ENCODE measurements around the gene UTS2B.

The UTS2B gene

GRCh38 chr3:191301782-191302411, 28.4 kb downstream of the UTS2B start:
- Histone ChIP-seq H3K9me3 (ENCODE audit: control insufficient read depth in 2 of 2, low read length in 2 of 2) (no peaks in the 10 kb centered on the region), H3K4me1 (ENCODE audit: control insufficient read depth, insufficient read depth, low read length) (no peaks in the 10 kb centered on the region), H3K27me3 (ENCODE audit: control insufficient read depth in 1 of 2, insufficient read depth in 2 of 2, low read length in 2 of 2) (no peaks in the 10 kb centered on the region), H3K36me3 (ENCODE audit: control insufficient read depth in 2 of 2, insufficient read depth in 2 of 2, low read length in 2 of 2) (no peaks in the 10 kb centered on the region), H3K9ac (ENCODE audit: low read length in 2 of 2) (no peak overlapping the region), H3K27ac (ENCODE audit: low read length) (no peak overlapping the region), H3K4me3 (ENCODE audit: low read length in 2 of 2) (no peak overlapping the region)

DNA sequence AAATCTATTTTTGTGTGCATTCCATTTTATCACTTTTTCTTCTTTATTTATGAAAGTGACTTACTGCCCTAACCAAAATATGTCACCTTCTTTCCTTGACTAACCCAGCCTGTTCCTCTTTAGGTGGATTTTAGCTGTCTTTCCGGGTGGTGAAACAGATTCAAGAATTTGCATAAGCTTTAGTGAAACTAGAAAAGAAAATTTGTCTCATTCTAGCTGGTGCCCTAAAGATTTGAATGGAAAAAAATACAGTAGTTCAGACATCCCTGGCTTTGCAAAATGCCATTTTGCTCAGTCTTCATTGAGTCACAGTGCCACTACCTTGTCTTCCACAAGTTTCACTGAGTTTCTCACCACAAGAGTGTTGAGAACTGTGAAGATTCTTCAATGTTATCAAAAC, 29.3 kb downstream of the UTS2B start:
- no peak overlapping the region for H3K4me3 ChIP-seq (ENCODE audit: low read length in 2 of 2)
- no peaks in the 10 kb centered on the region for H3K9me3 ChIP-seq (ENCODE audit: control insufficient read depth in 2 of 2, low read length in 2 of 2)
- H3K36me3 ChIP-seq (ENCODE audit: control insufficient read depth in 2 of 2, insufficient read depth in 2 of 2, low read length in 2 of 2): no peaks in the 10 kb centered on the region
- H3K27me3 ChIP-seq (ENCODE audit: control insufficient read depth in 1 of 2, insufficient read depth in 2 of 2, low read length in 2 of 2): no peaks in the 10 kb centered on the region
- H3K27ac ChIP-seq (ENCODE audit: low read length): no peak overlapping the region
- no peak overlapping the region for H3K9ac ChIP-seq (ENCODE audit: low read length in 2 of 2)
- H3K4me1 ChIP-seq (ENCODE audit: control insufficient read depth, insufficient read depth, low read length): no peaks in the 10 kb centered on the region

- H3K4me3 ChIP-seq (ENCODE audit: low read length in 2 of 2): no peak overlapping the region
- H3K27me3 ChIP-seq (ENCODE audit: control insufficient read depth in 1 of 2, insufficient read depth in 2 of 2, low read length in 2 of 2): no peaks in the 10 kb centered on the region
- no peak overlapping the region for H3K9ac ChIP-seq (ENCODE audit: low read length in 2 of 2)
- H3K4me1 ChIP-seq (ENCODE audit: control insufficient read depth, insufficient read depth, low read length): no peaks in the 10 kb centered on the region
- H3K9me3 ChIP-seq (ENCODE audit: control insufficient read depth in 2 of 2, low read length in 2 of 2): no peaks in the 10 kb centered on the region
- H3K27ac ChIP-seq (ENCODE audit: low read length): no peak overlapping the region
- H3K36me3 ChIP-seq (ENCODE audit: control insufficient read depth in 2 of 2, insufficient read depth in 2 of 2, low read length in 2 of 2): no peaks in the 10 kb centered on the region
Observed at GRCh38 chr3:191300422-191300821, 29.9 kb downstream of the UTS2B start.

GRCh38 chr3:191298846-191299245, 31.5 kb downstream of the UTS2B start:
- Histone ChIP-seq H3K9me3 (ENCODE audit: control insufficient read depth in 2 of 2, low read length in 2 of 2) (no peaks in the 10 kb centered on the region), H3K27me3 (ENCODE audit: control insufficient read depth in 1 of 2, insufficient read depth in 2 of 2, low read length in 2 of 2) (no peaks in the 10 kb centered on the region), H3K9ac (ENCODE audit: low read length in 2 of 2) (no peak overlapping the region), H3K4me1 (ENCODE audit: control insufficient read depth, insufficient read depth, low read length) (no peaks in the 10 kb centered on the region), H3K4me3 (ENCODE audit: low read length in 2 of 2) (no peak overlapping the region), H3K27ac (ENCODE audit: low read length) (no peak overlapping the region), H3K36me3 (ENCODE audit: control insufficient read depth in 2 of 2, insufficient read depth in 2 of 2, low read length in 2 of 2) (no peaks in the 10 kb centered on the region)

DNA sequence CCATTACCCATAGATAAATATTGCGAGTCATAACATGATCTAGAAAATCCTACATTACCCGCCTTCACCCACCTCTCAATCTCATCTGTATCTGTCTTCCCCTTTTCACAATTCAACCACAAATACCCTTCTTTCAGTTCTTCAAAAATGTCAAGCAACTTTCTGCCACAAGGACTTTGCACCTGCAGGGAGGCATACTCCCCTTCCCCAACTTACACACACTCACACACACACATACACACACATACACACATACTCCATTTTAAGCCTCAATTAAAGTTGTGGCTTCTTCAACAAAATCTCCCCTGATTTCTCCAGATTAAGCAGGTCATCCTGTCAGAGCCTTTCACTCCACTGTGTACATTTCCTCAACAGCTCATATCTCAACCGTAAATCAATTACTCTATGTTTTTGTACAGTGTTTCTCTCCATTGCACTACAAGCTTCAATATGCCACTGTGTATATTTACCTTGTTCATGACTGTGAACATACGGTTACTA, 34.2 kb downstream of the UTS2B start:
- H3K4me1 ChIP-seq (ENCODE audit: control insufficient read depth, insufficient read depth, low read length): no peaks in the 10 kb centered on the region
- H3K9ac ChIP-seq (ENCODE audit: low read length in 2 of 2): no peak overlapping the region
- no peaks in the 10 kb centered on the region for H3K9me3 ChIP-seq (ENCODE audit: control insufficient read depth in 2 of 2, low read length in 2 of 2)
- no peaks in the 10 kb centered on the region for H3K36me3 ChIP-seq (ENCODE audit: control insufficient read depth in 2 of 2, insufficient read depth in 2 of 2, low read length in 2 of 2)
- H3K27ac ChIP-seq (ENCODE audit: low read length): no peak overlapping the region
- H3K27me3 ChIP-seq (ENCODE audit: control insufficient read depth in 1 of 2, insufficient read depth in 2 of 2, low read length in 2 of 2): no peaks in the 10 kb centered on the region
- no peak overlapping the region for H3K4me3 ChIP-seq (ENCODE audit: low read length in 2 of 2)

- no peak overlapping the region for H3K9ac ChIP-seq (ENCODE audit: low read length in 2 of 2)
- no peak overlapping the region for H3K4me3 ChIP-seq (ENCODE audit: low read length in 2 of 2)
- no peaks in the 10 kb centered on the region for H3K9me3 ChIP-seq (ENCODE audit: control insufficient read depth in 2 of 2, low read length in 2 of 2)
- no peaks in the 10 kb centered on the region for H3K36me3 ChIP-seq (ENCODE audit: control insufficient read depth in 2 of 2, insufficient read depth in 2 of 2, low read length in 2 of 2)
- H3K27ac ChIP-seq (ENCODE audit: low read length): no peak overlapping the region
- H3K4me1 ChIP-seq (ENCODE audit: control insufficient read depth, insufficient read depth, low read length): no peaks in the 10 kb centered on the region
- H3K27me3 ChIP-seq (ENCODE audit: control insufficient read depth in 1 of 2, insufficient read depth in 2 of 2, low read length in 2 of 2): no peaks in the 10 kb centered on the region
Observed at GRCh38 chr3:191294291-191294690, 36.0 kb downstream of the UTS2B start.

- Histone ChIP-seq H3K9ac (ENCODE audit: low read length in 2 of 2) (no peak overlapping the region), H3K27ac (ENCODE audit: low read length) (no peak overlapping the region), H3K27me3 (ENCODE audit: control insufficient read depth in 1 of 2, insufficient read depth in 2 of 2, low read length in 2 of 2) (no peaks in the 10 kb centered on the region), H3K4me3 (ENCODE audit: low read length in 2 of 2) (no peak overlapping the region), H3K4me1 (ENCODE audit: control insufficient read depth, insufficient read depth, low read length) (no peaks in the 10 kb centered on the region), H3K9me3 (ENCODE audit: control insufficient read depth in 2 of 2, low read length in 2 of 2) (no peaks in the 10 kb centered on the region), H3K36me3 (ENCODE audit: control insufficient read depth in 2 of 2, insufficient read depth in 2 of 2, low read length in 2 of 2) (no peaks in the 10 kb centered on the region)
Observed at GRCh38 chr3:191292243-191293015, 37.9 kb downstream of the UTS2B start.

DNA sequence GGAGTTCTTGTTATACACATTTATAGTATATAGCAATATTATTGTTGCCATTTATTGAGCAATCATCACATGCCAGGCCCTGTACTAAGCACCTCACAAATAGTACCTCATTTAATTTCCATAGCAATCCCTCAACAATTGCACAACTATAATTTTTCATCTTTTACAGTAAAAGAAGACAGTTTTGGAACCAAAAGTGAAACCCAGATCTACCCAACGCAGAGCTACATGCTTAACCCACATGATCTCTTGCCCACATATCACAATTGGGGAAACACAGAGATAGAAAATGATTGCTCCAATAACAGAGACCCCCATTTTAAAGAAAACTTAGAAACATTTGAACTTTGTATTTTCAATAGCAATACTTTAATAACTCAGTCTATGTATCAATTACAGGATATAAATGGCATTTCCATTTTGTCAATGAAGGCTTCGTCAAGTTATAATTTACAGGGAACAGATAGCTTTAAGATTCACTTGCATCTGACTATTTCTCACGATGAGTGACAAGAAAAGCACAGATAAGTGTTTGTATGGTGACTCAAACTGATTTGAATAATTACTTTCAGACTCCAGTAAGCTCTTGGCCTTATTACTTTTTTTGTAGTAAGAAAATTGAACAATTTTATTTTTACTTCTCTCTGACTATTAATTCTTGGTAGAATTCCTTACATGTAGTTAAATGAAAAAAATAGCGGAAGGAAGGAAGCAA, 39.9 kb downstream of the UTS2B start:
- no peaks in the 10 kb centered on the region for H3K4me1 ChIP-seq (ENCODE audit: control insufficient read depth, insufficient read depth, low read length)
- no peaks in the 10 kb centered on the region for H3K36me3 ChIP-seq (ENCODE audit: control insufficient read depth in 2 of 2, insufficient read depth in 2 of 2, low read length in 2 of 2)
- no peak overlapping the region for H3K9ac ChIP-seq (ENCODE audit: low read length in 2 of 2)
- H3K4me3 ChIP-seq (ENCODE audit: low read length in 2 of 2): no peak overlapping the region
- H3K27ac ChIP-seq (ENCODE audit: low read length): no peak overlapping the region
- H3K9me3 ChIP-seq (ENCODE audit: control insufficient read depth in 2 of 2, low read length in 2 of 2): no peaks in the 10 kb centered on the region
- no peaks in the 10 kb centered on the region for H3K27me3 ChIP-seq (ENCODE audit: control insufficient read depth in 1 of 2, insufficient read depth in 2 of 2, low read length in 2 of 2)

- H3K4me3 ChIP-seq (ENCODE audit: low read length in 2 of 2): no peak overlapping the region
- no peak overlapping the region for H3K9ac ChIP-seq (ENCODE audit: low read length in 2 of 2)
- no peak overlapping the region for H3K27ac ChIP-seq (ENCODE audit: low read length)
- H3K9me3 ChIP-seq (ENCODE audit: control insufficient read depth in 2 of 2, low read length in 2 of 2): no peaks in the 10 kb centered on the region
- H3K36me3 ChIP-seq (ENCODE audit: control insufficient read depth in 2 of 2, insufficient read depth in 2 of 2, low read length in 2 of 2): no peaks in the 10 kb centered on the region
- no peaks in the 10 kb centered on the region for H3K4me1 ChIP-seq (ENCODE audit: control insufficient read depth, insufficient read depth, low read length)
- H3K27me3 ChIP-seq (ENCODE audit: control insufficient read depth in 1 of 2, insufficient read depth in 2 of 2, low read length in 2 of 2): no peaks in the 10 kb centered on the region
Observed at GRCh38 chr3:191283400-191283799, 46.9 kb downstream of the UTS2B start.

GRCh38 chr3:191282251-191283185, 47.8 kb downstream of the UTS2B start:
- H3K4me3 ChIP-seq (ENCODE audit: low read length in 2 of 2): no peak overlapping the region
- H3K27me3 ChIP-seq (ENCODE audit: control insufficient read depth in 1 of 2, insufficient read depth in 2 of 2, low read length in 2 of 2): no peaks in the 10 kb centered on the region
- no peak overlapping the region for H3K9ac ChIP-seq (ENCODE audit: low read length in 2 of 2)
- no peaks in the 10 kb centered on the region for H3K4me1 ChIP-seq (ENCODE audit: control insufficient read depth, insufficient read depth, low read length)
- H3K9me3 ChIP-seq (ENCODE audit: control insufficient read depth in 2 of 2, low read length in 2 of 2): no peaks in the 10 kb centered on the region
- no peak overlapping the region for H3K27ac ChIP-seq (ENCODE audit: low read length)
- H3K36me3 ChIP-seq (ENCODE audit: control insufficient read depth in 2 of 2, insufficient read depth in 2 of 2, low read length in 2 of 2): no peaks in the 10 kb centered on the region

Measured in stomach smooth muscle (tissue), 2 donors.